GM21447 (cell line): Measurements from ENCODE around the gene UGT2B10.
"Not testable (repeated sequence)": the region's sequence is repeated elsewhere in the genome, so short reads cannot be mapped to it uniquely, and the experiment has no call there.

Experiments
- ATAC-seq: cut with Tn5 transposase; IDR thresholded peaks from one replicate; pipeline ENCODE4 v1.9.1; 2021; ENCODE audit not compliant: unreplicated experiment

UGT2B10 gene

GRCh38 chr4:68815617-68816409 is at the start of gene UGT2B10:
UGT2B10 (plus strand) TSS chr4:68815994; CDS start chr4:68816020, 26 bp downstream.
- ATAC-seq: not testable (repeated sequence)

GRCh38 chr4:68771836-68772235 is 44.0 kb upstream of the UGT2B10 start:
- not testable (repeated sequence) for ATAC-seq

GRCh38 chr4:68773699-68774098 is 42.1 kb upstream of the UGT2B10 start:
- no peak for ATAC-seq

- ATAC-seq: no peak
Observed at GRCh38 chr4:68780232-68780631, 35.6 kb upstream of the UGT2B10 start.

GRCh38 chr4:68797048-68797447 is 18.7 kb upstream of the UGT2B10 start:
- ATAC-seq: no peak

GRCh38 chr4:68797618-68798017 is 18.2 kb upstream of the UGT2B10 start:
- ATAC-seq: no peak

GRCh38 chr4:68803013-68803412 is 12.8 kb upstream of the UGT2B10 start:
- no peak for ATAC-seq

GRCh38 chr4:68808060-68808459 is 7.7 kb upstream of the UGT2B10 start:
- no peak for ATAC-seq

GRCh38 chr4:68810919-68811318 is 4.9 kb upstream of the UGT2B10 start:
- ATAC-seq: no peak

GRCh38 chr4:68816410-68817265 is 844 bp downstream of the UGT2B10 start:
- ATAC-seq: not testable (repeated sequence)

GRCh38 chr4:68817386-68817785 is 1.6 kb downstream of the UGT2B10 start:
- ATAC-seq: no peak

GRCh38 chr4:68818030-68818462 is 2.3 kb downstream of the UGT2B10 start:
- ATAC-seq: not testable (repeated sequence)

- no peak for ATAC-seq
Observed at GRCh38 chr4:68831642-68832041, 15.8 kb downstream of the UGT2B10 start.

- ATAC-seq: no peak
Observed at GRCh38 chr4:68850293-68850692, 34.5 kb downstream of the UGT2B10 start.

GRCh38 chr4:68855771-68856170 is 40.0 kb downstream of the UGT2B10 start:
- no peak for ATAC-seq

GRCh38 chr4:68858039-68858438 is 42.2 kb downstream of the UGT2B10 start:
- ATAC-seq: no peak

GRCh38 chr4:68859655-68860054 is 43.9 kb downstream of the UGT2B10 start:
- ATAC-seq: no peak

- ATAC-seq: no peak
Observed at GRCh38 chr4:68861057-68861456, 45.3 kb downstream of the UGT2B10 start.

GRCh38 chr4:68864438-68865187 is 48.8 kb downstream of the UGT2B10 start:
- ATAC-seq: no peak

GRCh38 chr4:68865188-68865638 is 49.4 kb downstream of the UGT2B10 start:
- no peak for ATAC-seq

GRCh38 chr4:68865760-68866159 is 50.0 kb downstream of the UGT2B10 start:
- no peak for ATAC-seq
